ENCODE results near the gene CDC16. TPM values are rescaled to one million over a fixed set of nuclear protein-coding genes. Genes with fewer than 3 reads are reported as not detected.

The CDC16 gene
- total RNA-seq, 4 donors from 2014 or later: 45.7 to 66.4 (median 55.0) TPM

GRCh38 chr13:114235697-114236096 lies 1.0 kb downstream of the CDC16 start:
- ATAC-seq (ENCODE audit: low FRiP score) (no peak), DNase-seq (ENCODE audit: low spot score) (no peak)
- no peak for TF ChIP-seq CTCF (IDR thresholded peaks at IDR 0.05)

- no peak for ATAC-seq (ENCODE audit: low FRiP score)
- DNase-seq (ENCODE audit: low spot score): no peak
- TF ChIP-seq CTCF (IDR thresholded peaks at IDR 0.05): no peak
These were observed 1.5 kb downstream of the CDC16 start for GRCh38 chr13:114236227-114236626.

- ATAC-seq (ENCODE audit: low FRiP score) (no peak), DNase-seq (ENCODE audit: low spot score) (no peak)
- TF ChIP-seq CTCF (IDR thresholded peaks at IDR 0.05): no peak
These were observed 2.9 kb downstream of the CDC16 start for GRCh38 chr13:114237415-114238112.

- DNase-seq (ENCODE audit: low spot score) (no peak), ATAC-seq (ENCODE audit: low FRiP score) (no peak)
- no peak for TF ChIP-seq CTCF (IDR thresholded peaks at IDR 0.05)
These were observed 7.2 kb downstream of the CDC16 start for GRCh38 chr13:114241918-114242317.

- ATAC-seq (ENCODE audit: low FRiP score) (no peak), DNase-seq (ENCODE audit: low spot score) (no peak)
- TF ChIP-seq CTCF (IDR thresholded peaks at IDR 0.05): no peak
These were observed 9.3 kb downstream of the CDC16 start for GRCh38 chr13:114243971-114244370.

- DNase-seq (ENCODE audit: low spot score): no peak
- TF ChIP-seq CTCF (IDR thresholded peaks at IDR 0.05): no peak
- ATAC-seq (ENCODE audit: low FRiP score): no peak
These were observed 9.9 kb downstream of the CDC16 start for GRCh38 chr13:114244637-114245036.

GRCh38 chr13:114248011-114248410 lies 13.3 kb downstream of the CDC16 start:
- DNase-seq (ENCODE audit: low spot score) (no peak), ATAC-seq (ENCODE audit: low FRiP score) (no peak)
- TF ChIP-seq CTCF (IDR thresholded peaks at IDR 0.05): no peak

Measured in omental fat pad (tissue), 4 donors.